Stomach (tissue), 9 donors: ENCODE measurements around the gene MAPRE3. TPM values are rescaled to one million over a fixed set of nuclear protein-coding genes. Genes with fewer than 3 reads are reported as not detected.

Experiments used
- DNase-seq, 2 donors: peaks; one replicate each; pipeline versions ENCODE4 v3.0.0 to v3.0.0-alpha.2; 2013 to 2019
- H3K27ac ChIP-seq, 5 donors: fragments of 200-600 bp in 4 of 5; sonication (generic) in 4 of 5; one replicate each; pipeline ENCODE4 v1.5.1; 2013 to 2019; ENCODE audit warnings: mild to moderate bottlenecking in 1 of 5, moderate library complexity in 1 of 5
- H3K27me3 ChIP-seq, 3 donors: fragments of 200-600 bp; sonication (generic); one replicate each; pipeline ENCODE4 v1.5.1; 2017 to 2019; ENCODE audit warnings: mixed run types in 1 of 3
- H3K36me3 ChIP-seq, 4 donors: fragments of 200-600 bp; sonication (generic); 1 replicate in 3 of 4; 2 replicates in 1 of 4; pipeline ENCODE4 v1.5.1; 2016 to 2019
- H3K4me1 ChIP-seq, 4 donors: fragments of 200-600 bp; sonication (generic); one replicate each; pipeline ENCODE4 v1.5.1; 2016 to 2019
- H3K4me3 ChIP-seq, 4 donors: fragments of 200-600 bp; sonication (generic) in 3 of 4; one replicate each; pipeline ENCODE4 v1.5.1; 2016 to 2019; ENCODE audit warnings: mild to moderate bottlenecking in 1 of 4
- H3K9me3 ChIP-seq, 4 donors: fragments of 200-600 bp; sonication (generic); one replicate each; pipeline ENCODE4 v1.5.1; 2016 to 2019
- CTCF ChIP-seq, 7 experiments: fragments of 450-650 bp in 4 of 7; fragments of 200-600 bp in 3 of 7; sonication (generic) in 3 of 7; IDR thresholded peaks; one replicate each; pipeline ENCODE4 v1.5.1; 2016 to 2019; ENCODE audit warnings: antibody characterized with exemption in 7 of 7, control low read depth in 2 of 7, mild to moderate bottlenecking in 1 of 7
- EP300 ChIP-seq: sonication (generic); formaldehyde crosslinking; IDR thresholded peaks from one replicate; pipeline ENCODE4 v1.6.1; 2017; ENCODE audit warnings: antibody characterized with exemption
- POLR2A ChIP-seq, 4 donors: fragments of 450-650 bp; IDR thresholded peaks; one replicate each; pipeline ENCODE4 v1.6.1; 2016; ENCODE audit warnings: antibody characterized with exemption in 4 of 4, control low read depth in 2 of 4, mild to moderate bottlenecking in 1 of 4, moderate library complexity in 1 of 4
- POLR2AphosphoS5 ChIP-seq, 3 donors: sonication (generic); formaldehyde crosslinking; IDR thresholded peaks; one replicate each; pipeline ENCODE4 v1.6.1; 2016; ENCODE audit warnings: antibody characterized with exemption in 3 of 3
- WGBS, 5 donors: extraction: QIAGEN DNeasy Blood & Tissue Kit in 3 of 5; methylation state at CpG; one replicate each; pipeline versions ENCODE4 v1.1.5 to v1.1.7; 2013 to 2018; 5-methylcytosine and 5-hydroxymethylcytosine counted together
- intact Hi-C: fragments of 100-400 bp; cut with DNase I; formaldehyde crosslinking; loops from one replicate; pipeline ENCODE4 v1.15.1; 2023; ENCODE audit warnings: low total_unique reads
- polyA plus RNA-seq, 3 donors: library from polyadenylated mRNA; stranded (reverse); fragments of 200-250 nt; gene quantifications; one replicate each; pipeline ENCODE4 v1.2.3, GENCODE V29; 2013
- total RNA-seq, 5 donors: library from RNA; depleted of rRNA; stranded (reverse); fragments of >200 nt; gene quantifications; one replicate each; pipeline versions ENCODE4 v1.1.0 to v1.2.3, GENCODE V29; 2014 to 2016
- donor health status: healthy with polysubstance abuse.
- donor health status: Bipolar disorder and iron deficiency.
- donor health status: healthy.

The MAPRE3 gene
- total and polyA plus RNA-seq, 8 donors, result 7.0 to 24.1 (median 13.6) TPM

GRCh38 chr2:26933431-26934334 is 36.8 kb upstream of the MAPRE3 start:
- no peak overlapping the region for H3K27ac ChIP-seq
- no peaks in the 10 kb centered on the region for H3K4me1 ChIP-seq
- H3K27me3 ChIP-seq, result peaks cover 0 to 18% (median 0%) of the 10 kb centered on the region in 3 donors
- no peak overlapping the region for H3K4me3 ChIP-seq
- TF ChIP-seq POLR2A (IDR thresholded peaks at IDR 0.05), result no peak
- no peak for TF ChIP-seq CTCF (IDR thresholded peaks at IDR 0.05)
- TF ChIP-seq EP300, result no peak
- no peak for TF ChIP-seq POLR2AphosphoS5 (IDR thresholded peaks at IDR 0.05)
- intact Hi-C loops, result no loop called here
- no peak for DNase-seq
- no peaks in the 10 kb centered on the region for H3K9me3 ChIP-seq
- H3K36me3 ChIP-seq, result no peaks in the 10 kb centered on the region
- 82 to 86% (median 85%) methylated on average over 16 of the region's 16 CpGs for WGBS, 5 donors

- no peaks in the 10 kb centered on the region for H3K9me3 ChIP-seq
- TF ChIP-seq POLR2A (IDR thresholded peaks at IDR 0.05) (no peak), EP300 (no peak), POLR2AphosphoS5 (IDR thresholded peaks at IDR 0.05) (no peak), CTCF (IDR thresholded peaks at IDR 0.05) (no peak)
- WGBS, 5 donors, result 85 to 95% (median 90%) methylated on average over 10 of the region's 10 CpGs
- peaks cover 0 to 12% (median 0%) of the 10 kb centered on the region in 3 donors for H3K27me3 ChIP-seq
- H3K4me3 ChIP-seq, result no peak overlapping the region
- DNase-seq, result no peak
- no peak overlapping the region for H3K27ac ChIP-seq
- intact Hi-C loops, result no loop called here
- H3K4me1 ChIP-seq, result no peaks in the 10 kb centered on the region
- H3K36me3 ChIP-seq, result no peaks in the 10 kb centered on the region
Observed at GRCh38 chr2:26934335-26934724, 36.1 kb upstream of the MAPRE3 start.

- TF ChIP-seq CTCF (IDR thresholded peaks at IDR 0.05), result no peak
- TF ChIP-seq EP300, result no peak
- no peak for TF ChIP-seq POLR2AphosphoS5 (IDR thresholded peaks at IDR 0.05)
- no peak for TF ChIP-seq POLR2A (IDR thresholded peaks at IDR 0.05)
- Histone ChIP-seq H3K4me1 (no peaks in the 10 kb centered on the region), H3K27me3 (peaks cover 0 to 5% (median 0%) of the 10 kb centered on the region in 3 donors), H3K36me3 (no peaks in the 10 kb centered on the region), H3K27ac (no peak overlapping the region), H3K9me3 (no peaks in the 10 kb centered on the region), H3K4me3 (no peak overlapping the region)
- WGBS, 5 donors, result 56 to 64% (median 58%) methylated on average over 3 of the region's 3 CpGs
- no peak for DNase-seq
- intact Hi-C loops, result no loop called here
Observed at GRCh38 chr2:26934985-26935384, 35.5 kb upstream of the MAPRE3 start.

GRCh38 chr2:26936855-26937254 is 33.6 kb upstream of the MAPRE3 start:
- no peak for DNase-seq
- no peaks in the 10 kb centered on the region for H3K36me3 ChIP-seq
- no peaks in the 10 kb centered on the region for H3K4me1 ChIP-seq
- TF ChIP-seq POLR2A (IDR thresholded peaks at IDR 0.05) (no peak), EP300 (no peak), POLR2AphosphoS5 (IDR thresholded peaks at IDR 0.05) (no peak), CTCF (IDR thresholded peaks at IDR 0.05) (no peak)
- intact Hi-C loops, result no loop called here
- no peaks in the 10 kb centered on the region for H3K9me3 ChIP-seq
- no peak overlapping the region for H3K27ac ChIP-seq
- no peaks in the 10 kb centered on the region for H3K27me3 ChIP-seq
- WGBS, 5 donors, result 76 to 91% (median 85%) methylated on average over 5 of the region's 5 CpGs
- no peak overlapping the region for H3K4me3 ChIP-seq
